Heart left ventricle (tissue), 16 donors: Measurements from ENCODE around the gene NPPC. TPM values are rescaled to one million over a fixed set of nuclear protein-coding genes. Genes with fewer than 3 reads are reported as not detected.

Source experiments
- ATAC-seq, 4 donors: fragments of 200-7000 bp; cut with Tn5 transposase; one replicate each; pipeline ENCODE4 v1.9.1; 2020 to 2022; ENCODE audit warnings: moderate library complexity in 4 of 4, mild to moderate bottlenecking in 3 of 4, moderate number of reproducible peaks in 1 of 4
- DNase-seq, 5 donors: peaks; one replicate each; pipeline ENCODE4 v3.0.0-alpha.2; 2020
- H3K27ac ChIP-seq, 12 donors: fragments of 200-600 bp; sonication (generic) in 4 of 12; one replicate each; pipeline versions ENCODE4 v1.5.0 to v1.8.0; 2016 to 2022; ENCODE audit warnings: mild to moderate bottlenecking in 2 of 12
- H3K27me3 ChIP-seq, 9 donors: fragments of 200-600 bp; sonication (generic) in 2 of 9; one replicate each; pipeline versions ENCODE4 v1.5.1 to v1.8.0; 2016 to 2022; ENCODE audit warnings: mild to moderate bottlenecking in 3 of 9
- H3K36me3 ChIP-seq, 9 donors: fragments of 200-600 bp; sonication (generic) in 2 of 9; one replicate each; pipeline versions ENCODE4 v1.5.0 to v1.8.0; 2018 to 2022; ENCODE audit warnings: mild to moderate bottlenecking in 2 of 9
- H3K4me1 ChIP-seq, 12 donors: fragments of 200-600 bp; sonication (generic) in 4 of 12; one replicate each; pipeline versions ENCODE4 v1.5.0 to v1.8.0; 2016 to 2022; ENCODE audit warnings: mild to moderate bottlenecking in 3 of 12
- H3K4me3 ChIP-seq, 12 donors: fragments of 200-600 bp; sonication (generic) in 4 of 12; one replicate each; pipeline versions ENCODE4 v1.5.0 to v1.8.0; 2017 to 2022; ENCODE audit warnings: mild to moderate bottlenecking in 9 of 12, moderate library complexity in 4 of 12
- H3K9me3 ChIP-seq, 12 donors: fragments of 200-600 bp; sonication (generic) in 4 of 12; one replicate each; pipeline versions ENCODE4 v1.5.0 to v1.8.0; 2016 to 2022; ENCODE audit warnings: mild to moderate bottlenecking in 1 of 12
- CTCF ChIP-seq, 12 donors: fragments of 200-600 bp; sonication (generic) in 4 of 12; IDR thresholded peaks; one replicate each; pipeline versions ENCODE4 v1.5.0 to v1.8.0; 2018 to 2022; ENCODE audit warnings: antibody characterized with exemption in 12 of 12, mild to moderate bottlenecking in 5 of 12
- POLR2A ChIP-seq, 2 donors: fragments of 450-650 bp; IDR thresholded peaks; one replicate each; pipeline ENCODE4 v1.6.1; 2017; ENCODE audit warnings: antibody characterized with exemption in 2 of 2, mild to moderate bottlenecking in 2 of 2, moderate library complexity in 2 of 2
- WGBS, 4 donors: extraction: QIAGEN DNeasy Blood & Tissue Kit in 2 of 4; methylation state at CpG; one replicate each; pipeline versions ENCODE4 v1.1.5 to v1.1.7; 2013 to 2018; 5-methylcytosine and 5-hydroxymethylcytosine counted together
- intact Hi-C, 10 donors: fragments of 100-400 bp; cut with DNase I; formaldehyde crosslinking; loops; one replicate each; pipeline versions ENCODE4 v1.11.1 to v1.14.2; 2022
- polyA plus RNA-seq, 2 donors: library from polyadenylated mRNA; stranded (reverse); fragments of 200-250 nt; gene quantifications; one replicate each; pipeline ENCODE4 v1.2.3, GENCODE V29; 2013
- total RNA-seq, 9 donors: library from RNA; depleted of rRNA in 2 of 9; stranded (reverse); fragments of >200 nt in 2 of 9; fragmentation: NEBNext Ultra II Directional in 3 of 9; extraction: Animal tissue kit (Norgen Biotek cat#: 25700) in 3 of 9; gene quantifications; one replicate each; pipeline versions ENCODE4 v1.1.0 to v1.2.4, GENCODE V29; 2016 to 2023
- donor health status: ischemic (EF 13 %, LVEDD 7.1; RV severe dilation, severe dysfunction).
- donor health status: healthy with polysubstance abuse.
- donor health status: DM: no; HTN: yes; CAD: no.
- donor health status: DM: no; HTN: no; CAD: no.
- donor health status: ischemic (EF 25% LVEDD 6.9; RV normal size, moderate dysfunction).
- donor health status: ischemic (EF 25% LVEDD 5.7; RV mildly dilated, moderate dysfunction).
- donor health status: healthy.
- donor health status: DM: yes; HTN: yes; CAD: no.
- donor health status: ischemic (EF 35%, LVEDD 5.7; RV mildly dilated, moderate dysfunction).
- donor health status: nonischemic (EF 11% LVEDD 7.7; RV severe dilation, severe dysfunction).
- donor health status: DM: yes; HTN: yes; CAD: no.
- donor health status: PGD.
- donor health status: ischemic (EF 29% LVEDD 5.4; RV normal size, mild dysfunction).
- donor health status: nonischemic (EF 23%, LVEDD 6.1; RV moderate dilation, normal function).

The NPPC gene
- total and polyA plus RNA-seq, 11 donors = 0.42 to 7.0 (median 1.7) TPM; not detected in 2

- Histone ChIP-seq H3K9me3 (no peaks in the 10 kb centered on the region), H3K36me3 (no peaks in the 10 kb centered on the region), H3K4me3 (no peak overlapping the region), H3K4me1 (peaks cover 0 to 7% (median 0%) of the 10 kb centered on the region in 12 donors), H3K27ac (no peak overlapping the region), H3K27me3 (peaks cover 0 to 30% (median 14%) of the 10 kb centered on the region in 9 donors)
- TF ChIP-seq CTCF (IDR thresholded peaks at IDR 0.05) (no peak), POLR2A (IDR thresholded peaks at IDR 0.05) (no peak)
- 85 to 87% (median 87%) methylated on average over 15 of the region's 15 CpGs for WGBS, 4 donors
- ATAC-seq (no peak), DNase-seq (peak in 1 of 5 donors; percentile 61)
- intact Hi-C loops = loop anchor here in 5 of 10 donors (5.0 kb wide), 4 partner anchors 223 to 523 kb away; no protein-coding TSS in a partner anchor
Observed at GRCh38 chr2:231919341-231920035, 6.7 kb downstream of the NPPC start.

- peak in 2 of 5 donors; percentile 20 to 21 for DNase-seq
- Histone ChIP-seq H3K27ac (no peak overlapping the region), H3K4me1 (peaks cover 0 to 7% (median 0%) of the 10 kb centered on the region in 12 donors), H3K27me3 (peaks cover 0 to 23% (median 7%) of the 10 kb centered on the region in 9 donors), H3K36me3 (no peaks in the 10 kb centered on the region), H3K4me3 (no peak overlapping the region), H3K9me3 (no peaks in the 10 kb centered on the region)
- no peak for ATAC-seq
- intact Hi-C loops = no loop called here
- TF ChIP-seq CTCF (IDR thresholded peaks at IDR 0.05) = no peak
- no peak for TF ChIP-seq POLR2A (IDR thresholded peaks at IDR 0.05)
- WGBS, 4 donors = 92 to 95% (median 94%) methylated on average over 11 to 21 of the region's 21 CpGs
Observed at GRCh38 chr2:231918501-231919330, 7.5 kb downstream of the NPPC start.

GRCh38 chr2:231917280-231918066 is 8.7 kb downstream of the NPPC start:
- H3K9me3 ChIP-seq = no peaks in the 10 kb centered on the region
- peak in 2 of 5 donors; percentile 56 to 59 for DNase-seq
- H3K4me1 ChIP-seq = peaks cover 0 to 7% (median 0%) of the 10 kb centered on the region in 12 donors
- no peaks in the 10 kb centered on the region for H3K36me3 ChIP-seq
- H3K27ac ChIP-seq = no peak overlapping the region
- WGBS, 4 donors = 14 to 21% (median 18%) methylated on average over 8 to 10 of the region's 10 CpGs
- H3K27me3 ChIP-seq = peaks cover 0 to 10% (median 4%) of the 10 kb centered on the region in 9 donors
- ATAC-seq = peak in 3 of 4 donors; percentile 47 to 68 (median 51)
- H3K4me3 ChIP-seq = no peak overlapping the region
- intact Hi-C loops = no loop called here
- TF ChIP-seq POLR2A (IDR thresholded peaks at IDR 0.05) (no peak), CTCF (IDR thresholded peaks at IDR 0.05) (no peak)
